Measurements from ENCODE around the gene MAPK4.

GRCh38 chr18:50754297-50754696, 194.4 kb downstream of the MAPK4 start:
- TF ChIP-seq GFI1B (tag by site-specific recombination; IDR thresholded peaks at IDR 0.05) (no peak), ZNF175 (tag by site-specific recombination; IDR thresholded peaks at IDR 0.05) (no peak), CTCF (tag by site-specific recombination; IDR thresholded peaks at IDR 0.05) (no peak), ZSCAN30 (tag by site-specific recombination; IDR thresholded peaks at IDR 0.05) (no peak), PBX3 (CRISPR knock-in tag; IDR thresholded peaks at IDR 0.05) (no peak), ZNF530 (tag by site-specific recombination; IDR thresholded peaks at IDR 0.05; ENCODE audit: low read depth) (no peak), YY2 (tag by site-specific recombination; IDR thresholded peaks at IDR 0.05) (no peak), ZNF776 (tag by site-specific recombination; IDR thresholded peaks at IDR 0.05; ENCODE audit: borderline replicate concordance) (no peak), ZNF280D (tag by site-specific recombination; IDR thresholded peaks at IDR 0.05) (no peak)

Data from HEK293 (cell line).